HepG2 (cell line): ENCODE data around the gene IGLON5. TPM values are rescaled to one million over a fixed set of nuclear protein-coding genes. Genes with fewer than 3 reads are reported as not detected.

ENCODE experiments used
- ARHGAP35 ChIP-seq: sonication (generic); formaldehyde crosslinking; IDR thresholded peaks from 2 replicates; pipeline ENCODE4 v1.9.0; 2022; ENCODE audit warnings: mild to moderate bottlenecking, inconsistent platforms, moderate library complexity, missing genetic modification reagents, borderline replicate concordance
- ATM ChIP-seq: fragments of 450-650 bp; IDR thresholded peaks from 2 replicates; pipeline ENCODE4 v1.7.1; 2017; ENCODE audit warnings: mild to moderate bottlenecking, borderline replicate concordance
- CAMTA2 ChIP-seq: sonication (generic); formaldehyde crosslinking; IDR thresholded peaks from 2 replicates; pipeline ENCODE4 v1.4.0; 2020; ENCODE audit warnings: mild to moderate bottlenecking, missing genetic modification reagents, borderline replicate concordance
- HES4 ChIP-seq: sonication (generic); formaldehyde crosslinking; IDR thresholded peaks from 2 replicates; pipeline ENCODE4 v1.9.0; 2021; ENCODE audit warnings: mild to moderate bottlenecking, missing genetic modification reagents, borderline replicate concordance
- IKZF5 ChIP-seq: IDR thresholded peaks from 2 replicates; pipeline ENCODE4 v1.6.1; 2018; ENCODE audit warnings: missing genetic modification reagents, mild to moderate bottlenecking, missing compliant biosample characterization
- ISL2 ChIP-seq: sonication (generic); formaldehyde crosslinking; IDR thresholded peaks from 2 replicates; pipeline ENCODE4 v1.5.0; 2020; ENCODE audit warnings: missing genetic modification reagents
- NFE2 ChIP-seq: sonication (generic); formaldehyde crosslinking; IDR thresholded peaks from 2 replicates; pipeline ENCODE4 v1.4.0; 2020; ENCODE audit warnings: missing genetic modification reagents
- REPIN1 ChIP-seq: sonication (generic); formaldehyde crosslinking; IDR thresholded peaks from 2 replicates; pipeline ENCODE4 v1.8.0; 2022; ENCODE audit warnings: missing genetic modification reagents, low read depth, mild to moderate bottlenecking, borderline replicate concordance
- REST ChIP-seq, 2 experiments: IDR thresholded peaks; 2 replicates each; pipeline ENCODE4 v1.6.1; 2011 to 2012; ENCODE audit warnings: low read length in 2 of 2, borderline replicate concordance in 1 of 2, low read depth in 1 of 2, mild to moderate bottlenecking in 1 of 2, moderate library complexity in 1 of 2
- UBTF ChIP-seq: sonication (generic); formaldehyde crosslinking; IDR thresholded peaks from 2 replicates; pipeline ENCODE4 v1.4.0; 2020; ENCODE audit warnings: mild to moderate bottlenecking, missing genetic modification reagents
- XBP1 ChIP-seq: sonication (generic); formaldehyde crosslinking; IDR thresholded peaks from 2 replicates; pipeline ENCODE4 v1.5.0; 2020; ENCODE audit warnings: missing genetic modification reagents
- ZBTB7A ChIP-seq: sonication (generic); formaldehyde crosslinking; IDR thresholded peaks from 2 replicates; pipeline ENCODE4 v1.8.0; 2022; ENCODE audit warnings: mild to moderate bottlenecking, missing genetic modification reagents
- ZMYM4 ChIP-seq: sonication (generic); formaldehyde crosslinking; IDR thresholded peaks from 2 replicates; pipeline ENCODE4 v1.8.1; 2023; ENCODE audit warnings: mild to moderate bottlenecking, missing genetic modification reagents
- ZNF619 ChIP-seq: sonication (generic); formaldehyde crosslinking; IDR thresholded peaks from 2 replicates; pipeline ENCODE4 v1.4.0; 2020; ENCODE audit warnings: mild to moderate bottlenecking, missing genetic modification reagents
- ZNF703 ChIP-seq: sonication (generic); formaldehyde crosslinking; IDR thresholded peaks from 2 replicates; pipeline ENCODE4 v1.5.1; 2020; ENCODE audit warnings: missing genetic modification reagents, mild to moderate bottlenecking, moderate library complexity, borderline replicate concordance
- ZSCAN29 ChIP-seq: sonication (generic); formaldehyde crosslinking; conservative IDR thresholded peaks from 2 replicates; pipeline ENCODE4 v1.4.0; 2020; ENCODE audit warnings: mild to moderate bottlenecking, missing genetic modification reagents
- polyA plus RNA-seq, 8 experiments: library from polyadenylated mRNA; depleted of rRNA in 3 of 8; stranded (reverse) in 7 of 8; unstranded in 1 of 8; fragments of >200 nt; fragmentation: Illumina TruSeq in 4 of 8; extraction: Trizol in 4 of 8; gene quantifications; 2 replicates each; pipeline versions ENCODE4 v1.2.1 to v1.2.3, GENCODE V29; 2011 to 2016; ENCODE audit warnings: low read depth in 4 of 8, missing spikeins in 1 of 8, mixed read lengths in 1 of 8; ENCODE audit not compliant: insufficient read depth in 1 of 8
- total RNA-seq, 5 experiments: library from RNA; depleted of rRNA; stranded (reverse); fragments of >200 nt; fragmentation: Illumina TruSeq; extraction: Trizol; gene quantifications; 2 replicates each; pipeline ENCODE4 v1.2.3, GENCODE V29; 2016; ENCODE audit warnings: low read depth in 1 of 5
- TF ChIP-seq, protein P1 (sequence below): sonication (generic); formaldehyde crosslinking; IDR thresholded peaks from 2 replicates; pipeline ENCODE4 v1.4.0; 2020; ENCODE audit warnings: missing genetic modification reagents, mild to moderate bottlenecking, borderline replicate concordance
- TF ChIP-seq, protein P2 (sequence below): sonication (generic); formaldehyde crosslinking; IDR thresholded peaks from 2 replicates; pipeline ENCODE4 v1.8.0; 2022; ENCODE audit warnings: missing genetic modification reagents, mild to moderate bottlenecking, inconsistent platforms, borderline replicate concordance

The IGLON5 gene
- total and polyA plus RNA-seq, 2 of the 13 experiments (the other 11 are each of a cell fraction or from before 2014, with no cell fraction given), result 0.04 to 5.7 TPM

DNA sequence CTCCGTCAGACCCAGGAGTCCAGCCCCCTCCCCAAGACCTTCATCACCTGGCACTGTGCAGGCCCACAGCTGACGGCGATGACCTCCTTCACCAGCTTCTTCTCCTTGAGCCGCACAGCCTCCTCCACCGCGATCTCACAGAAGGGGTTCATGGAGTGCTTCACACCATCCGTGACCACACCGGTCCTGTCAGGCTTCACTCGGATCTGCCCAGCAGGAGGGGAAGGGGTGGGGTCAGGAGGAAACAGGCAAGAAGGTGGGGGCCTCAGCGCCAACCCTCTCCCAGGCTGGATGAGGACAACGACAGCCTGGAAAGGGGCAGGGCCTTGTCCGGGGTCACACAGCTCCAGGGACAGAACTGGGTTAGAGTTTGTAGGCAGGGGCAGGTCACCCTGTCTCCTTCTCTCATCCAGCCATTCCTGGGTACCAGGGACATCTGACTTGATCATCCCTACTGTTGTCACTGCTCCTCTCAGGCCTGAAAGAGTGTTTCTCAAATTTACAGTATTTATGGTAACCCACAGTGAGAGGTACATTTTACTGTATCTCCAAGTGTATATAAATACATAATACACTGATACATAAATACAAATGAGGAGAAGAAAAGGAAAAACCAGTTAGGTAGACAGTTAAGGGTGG is 42.8 kb downstream of the IGLON5 start (continued):
- TF ChIP-seq REPIN1, result peak; percentile 70
- TF ChIP-seq IKZF5, result no peak
- no peak for TF ChIP-seq HES4 (CRISPR knock-in tag)
- TF ChIP-seq ZMYM4, result no peak
- TF ChIP-seq, protein P1, sequence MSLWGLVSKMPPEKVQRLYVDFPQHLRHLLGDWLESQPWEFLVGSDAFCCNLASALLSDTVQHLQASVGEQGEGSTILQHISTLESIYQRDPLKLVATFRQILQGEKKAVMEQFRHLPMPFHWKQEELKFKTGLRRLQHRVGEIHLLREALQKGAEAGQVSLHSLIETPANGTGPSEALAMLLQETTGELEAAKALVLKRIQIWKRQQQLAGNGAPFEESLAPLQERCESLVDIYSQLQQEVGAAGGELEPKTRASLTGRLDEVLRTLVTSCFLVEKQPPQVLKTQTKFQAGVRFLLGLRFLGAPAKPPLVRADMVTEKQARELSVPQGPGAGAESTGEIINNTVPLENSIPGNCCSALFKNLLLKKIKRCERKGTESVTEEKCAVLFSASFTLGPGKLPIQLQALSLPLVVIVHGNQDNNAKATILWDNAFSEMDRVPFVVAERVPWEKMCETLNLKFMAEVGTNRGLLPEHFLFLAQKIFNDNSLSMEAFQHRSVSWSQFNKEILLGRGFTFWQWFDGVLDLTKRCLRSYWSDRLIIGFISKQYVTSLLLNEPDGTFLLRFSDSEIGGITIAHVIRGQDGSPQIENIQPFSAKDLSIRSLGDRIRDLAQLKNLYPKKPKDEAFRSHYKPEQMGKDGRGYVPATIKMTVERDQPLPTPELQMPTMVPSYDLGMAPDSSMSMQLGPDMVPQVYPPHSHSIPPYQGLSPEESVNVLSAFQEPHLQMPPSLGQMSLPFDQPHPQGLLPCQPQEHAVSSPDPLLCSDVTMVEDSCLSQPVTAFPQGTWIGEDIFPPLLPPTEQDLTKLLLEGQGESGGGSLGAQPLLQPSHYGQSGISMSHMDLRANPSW (CRISPR knock-in tag), result no peak
- TF ChIP-seq ZNF619 (CRISPR knock-in tag), result no peak
- TF ChIP-seq ISL2 (CRISPR knock-in tag), result no peak
- TF ChIP-seq NFE2 (CRISPR knock-in tag), result no peak
- no peak for TF ChIP-seq ATM
- no peak for TF ChIP-seq ZNF703
- TF ChIP-seq ZBTB7A (CRISPR knock-in tag), result peak; percentile 18; the same call in 1 of the 2 replicates
- TF ChIP-seq ARHGAP35 (CRISPR knock-in tag), result no peak
- no peak; the same call in 1 of the 2 replicates for TF ChIP-seq ZSCAN29
- no peak for TF ChIP-seq XBP1 (CRISPR knock-in tag)
- TF ChIP-seq CAMTA2 (CRISPR knock-in tag), result no peak
- TF ChIP-seq, protein P2, sequence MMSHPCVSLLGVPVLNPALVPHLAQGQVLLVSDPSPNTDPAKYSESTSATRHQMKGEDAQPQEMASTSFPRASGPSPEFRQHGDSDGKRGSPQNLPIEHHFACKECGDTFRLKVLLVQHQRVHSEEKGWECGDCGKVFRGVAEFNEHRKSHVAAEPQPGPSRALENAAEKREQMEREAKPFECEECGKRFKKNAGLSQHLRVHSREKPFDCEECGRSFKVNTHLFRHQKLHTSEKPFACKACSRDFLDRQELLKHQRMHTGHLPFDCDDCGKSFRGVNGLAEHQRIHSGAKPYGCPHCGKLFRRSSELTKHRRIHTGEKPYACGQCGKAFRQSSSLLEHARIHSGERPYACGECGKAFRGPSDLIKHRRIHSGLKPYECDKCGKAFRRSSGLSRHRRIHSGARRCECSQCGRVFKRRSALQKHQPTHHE (CRISPR knock-in tag), result 0 out of 2 replicates have a peak, but pooled peaks have one; percentile 31
- TF ChIP-seq REST (IDR thresholded peaks at IDR 0.05; ENCODE audit: borderline replicate concordance in 1 of 2, low read depth in 1 of 2, low read length in 2 of 2), result no peak
- peak; percentile 51 for TF ChIP-seq UBTF (CRISPR knock-in tag)
